ENCODE results near the gene LRRC8D.
A peak's percentile ranks its signal among the peaks of the same experiment; 100 is the strongest.

The LRRC8D gene

DNA sequence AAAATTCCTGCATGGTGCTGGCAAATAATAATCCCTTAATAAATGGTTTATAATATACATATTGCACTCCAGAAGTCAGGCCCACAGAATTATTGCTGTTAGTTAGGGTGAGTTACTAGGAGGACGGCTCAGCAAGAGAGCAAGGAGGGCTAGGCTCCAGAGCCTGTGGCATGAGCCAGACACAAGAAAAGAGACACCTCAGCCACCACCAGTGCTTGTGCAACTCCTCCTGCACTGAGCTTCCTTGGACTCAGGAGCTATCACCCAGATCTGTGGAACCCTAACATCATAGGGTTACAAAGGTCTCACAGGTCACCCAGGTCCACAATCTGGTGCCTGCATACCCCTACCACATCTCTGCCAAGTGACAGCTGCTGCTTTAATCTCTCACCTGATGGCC, 12.8 kb upstream of the LRRC8D start:
- DNase-seq = no peak

DNA sequence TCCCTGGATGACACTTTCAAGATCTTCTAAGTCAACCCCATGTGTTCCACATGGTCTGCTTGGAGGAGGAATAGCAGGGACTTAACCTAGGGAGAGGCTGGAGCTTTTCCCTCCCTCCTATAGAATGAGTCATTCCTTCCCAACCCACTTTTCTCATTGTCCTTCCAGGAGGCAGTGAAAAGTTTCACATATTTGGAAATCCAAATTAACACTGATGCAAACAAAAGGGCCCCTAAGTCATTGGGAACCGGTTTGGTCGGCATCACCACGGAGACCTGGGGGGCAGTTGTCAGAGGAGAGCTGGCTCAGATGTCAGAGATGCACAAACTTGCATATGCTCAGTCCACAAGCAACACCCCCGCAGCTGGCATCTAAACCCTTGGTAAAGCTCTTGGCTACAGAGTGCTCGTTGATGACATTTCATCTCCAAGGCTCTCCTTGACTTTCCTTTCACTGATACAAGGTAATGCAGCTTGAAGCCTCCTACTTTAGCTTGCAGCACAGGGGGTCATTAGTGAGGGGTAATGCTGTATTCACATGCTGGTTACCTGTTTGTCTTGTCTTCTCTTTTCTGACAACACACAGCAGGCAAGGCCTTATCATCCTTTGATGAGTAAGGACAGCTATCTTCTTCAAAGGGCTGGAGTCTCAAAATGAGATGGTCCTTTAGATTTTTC, 12.3 kb upstream of the LRRC8D start:
- no peak for DNase-seq

DNA sequence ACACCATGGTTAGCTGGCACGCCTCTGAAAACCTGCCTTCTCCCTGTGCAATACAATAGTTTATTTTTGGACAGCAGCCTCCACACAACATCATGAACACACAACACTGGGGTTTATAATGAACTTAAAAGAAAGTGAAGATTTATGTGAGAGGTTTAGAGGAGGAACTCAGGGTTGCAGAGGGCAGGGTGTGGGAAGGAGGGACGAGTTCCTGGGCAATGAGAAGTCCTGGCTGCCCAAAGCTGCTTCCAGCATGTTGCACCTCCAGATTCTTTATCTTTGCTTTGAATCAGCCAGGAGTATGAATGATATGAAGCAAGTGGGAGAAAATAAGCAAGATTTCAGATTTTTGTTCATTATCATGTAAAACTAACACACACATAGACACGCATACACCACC, 11.3 kb upstream of the LRRC8D start:
- DNase-seq = no peak

DNA sequence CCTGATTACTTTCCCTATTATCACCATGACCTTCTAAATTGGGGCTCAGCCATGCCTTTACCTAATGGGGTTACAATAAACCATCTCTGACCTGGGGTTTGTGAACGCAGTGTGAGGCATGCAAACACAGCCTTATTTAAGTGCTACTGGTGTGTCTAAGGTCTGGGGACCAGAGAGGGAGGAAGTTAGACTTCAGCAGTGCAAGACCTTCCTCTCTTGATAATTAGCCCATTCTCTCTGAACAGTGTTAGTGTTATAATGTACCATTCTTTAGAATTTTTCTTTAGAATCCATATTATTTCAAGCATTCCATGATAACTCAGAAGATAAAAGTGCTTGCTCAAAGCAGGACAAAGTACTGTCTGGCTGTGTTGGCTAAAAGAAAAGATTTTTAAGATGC, 10.5 kb upstream of the LRRC8D start:
- DNase-seq = no peak

DNA sequence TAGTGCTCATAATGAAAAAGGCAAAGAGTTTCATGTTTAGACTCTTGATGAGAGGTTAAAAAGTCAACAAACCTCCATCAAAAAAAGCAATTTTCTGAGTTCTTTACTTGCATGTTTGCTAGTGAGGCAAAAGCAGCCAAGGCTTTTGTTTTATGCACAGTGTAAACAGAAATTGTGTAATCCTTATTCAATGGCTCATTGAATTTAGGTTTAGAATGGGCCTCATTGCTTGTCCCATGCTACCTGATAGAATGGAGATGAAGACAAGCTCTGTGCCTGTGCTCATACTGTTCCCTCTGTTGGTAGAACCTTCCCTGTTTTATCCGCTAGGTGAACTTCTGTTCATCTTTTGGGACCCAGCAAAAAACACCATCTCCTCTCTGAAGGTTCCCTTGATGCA, 10.0 kb upstream of the LRRC8D start:
- DNase-seq = no peak

DNA sequence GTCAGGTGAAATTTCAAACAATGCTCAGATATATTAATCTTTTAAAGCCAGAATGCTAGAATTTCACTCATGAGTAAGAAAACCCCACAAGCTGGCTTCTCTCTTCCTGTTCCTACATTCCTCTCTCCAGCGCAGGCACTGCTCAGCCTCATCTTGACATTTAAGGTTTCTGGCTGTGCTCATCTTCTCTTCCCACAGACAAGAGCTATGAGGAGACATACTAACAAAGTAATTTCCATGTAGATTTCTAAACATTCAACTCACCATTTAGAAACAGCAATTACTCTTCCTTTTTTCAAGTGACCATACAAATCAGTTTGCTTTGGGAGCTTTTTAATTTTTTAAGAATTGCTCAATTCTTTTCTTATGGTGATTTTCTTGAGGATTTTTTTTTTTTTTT, 7.8 kb upstream of the LRRC8D start:
- DNase-seq = no peak

DNA sequence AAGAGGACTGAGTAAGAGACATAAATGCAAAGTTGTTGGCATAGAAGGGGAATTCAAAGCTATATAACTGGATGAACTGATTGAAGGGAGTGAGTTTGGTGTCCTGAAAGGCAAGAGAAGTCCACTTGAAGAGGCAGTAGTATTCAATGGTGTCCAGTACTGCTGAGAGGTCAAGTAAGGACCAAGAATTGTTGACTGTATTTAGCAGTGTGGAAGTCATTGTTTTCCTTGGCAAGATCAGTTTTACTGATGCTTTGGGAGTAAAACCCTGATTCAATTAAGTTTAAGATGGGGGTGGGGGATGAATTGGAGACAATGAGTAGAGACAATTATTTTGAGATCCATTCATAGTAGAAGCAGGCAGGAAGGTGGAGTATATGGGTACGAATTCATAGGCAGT, 5.8 kb upstream of the LRRC8D start:
- no peak for DNase-seq

DNA sequence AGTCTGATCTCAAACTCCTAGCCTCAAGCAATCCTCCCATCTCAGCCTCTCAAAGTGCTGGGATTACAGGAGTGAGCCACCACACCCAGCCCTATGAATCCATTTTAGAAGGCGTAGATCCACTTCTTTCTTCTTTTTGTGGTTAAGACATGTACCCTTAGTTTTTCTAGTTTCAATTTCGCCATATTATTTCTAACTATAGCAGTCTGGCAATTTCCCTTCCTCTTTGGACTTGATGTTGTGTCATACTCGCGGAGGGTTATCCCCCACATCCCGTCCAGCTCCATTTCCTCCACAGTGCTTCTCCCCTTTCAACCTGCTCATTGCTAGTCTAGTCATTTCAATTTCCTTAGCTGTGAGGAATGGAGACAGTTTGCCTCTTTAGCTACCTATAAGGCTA, 5.2 kb upstream of the LRRC8D start:
- DNase-seq = peak; percentile 18

DNA sequence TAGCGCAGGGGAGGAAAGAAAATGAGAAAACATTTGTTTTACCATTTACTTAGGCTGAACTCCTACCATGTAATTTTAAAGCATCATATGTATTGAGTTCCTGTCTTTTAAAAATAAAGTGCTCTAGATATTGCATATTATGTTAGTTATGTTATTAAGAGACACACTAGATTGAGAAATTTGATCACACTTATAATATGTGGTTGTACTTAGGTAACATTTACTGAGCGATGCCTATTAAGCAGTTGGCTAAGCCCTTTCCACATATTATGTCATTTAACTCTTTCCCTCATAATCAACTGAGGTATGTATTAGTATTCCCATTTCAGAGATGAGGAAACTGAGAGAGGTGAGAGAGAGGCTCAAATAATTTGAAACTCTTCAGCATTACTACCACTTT, 4.5 kb upstream of the LRRC8D start:
- no peak for DNase-seq

DNA sequence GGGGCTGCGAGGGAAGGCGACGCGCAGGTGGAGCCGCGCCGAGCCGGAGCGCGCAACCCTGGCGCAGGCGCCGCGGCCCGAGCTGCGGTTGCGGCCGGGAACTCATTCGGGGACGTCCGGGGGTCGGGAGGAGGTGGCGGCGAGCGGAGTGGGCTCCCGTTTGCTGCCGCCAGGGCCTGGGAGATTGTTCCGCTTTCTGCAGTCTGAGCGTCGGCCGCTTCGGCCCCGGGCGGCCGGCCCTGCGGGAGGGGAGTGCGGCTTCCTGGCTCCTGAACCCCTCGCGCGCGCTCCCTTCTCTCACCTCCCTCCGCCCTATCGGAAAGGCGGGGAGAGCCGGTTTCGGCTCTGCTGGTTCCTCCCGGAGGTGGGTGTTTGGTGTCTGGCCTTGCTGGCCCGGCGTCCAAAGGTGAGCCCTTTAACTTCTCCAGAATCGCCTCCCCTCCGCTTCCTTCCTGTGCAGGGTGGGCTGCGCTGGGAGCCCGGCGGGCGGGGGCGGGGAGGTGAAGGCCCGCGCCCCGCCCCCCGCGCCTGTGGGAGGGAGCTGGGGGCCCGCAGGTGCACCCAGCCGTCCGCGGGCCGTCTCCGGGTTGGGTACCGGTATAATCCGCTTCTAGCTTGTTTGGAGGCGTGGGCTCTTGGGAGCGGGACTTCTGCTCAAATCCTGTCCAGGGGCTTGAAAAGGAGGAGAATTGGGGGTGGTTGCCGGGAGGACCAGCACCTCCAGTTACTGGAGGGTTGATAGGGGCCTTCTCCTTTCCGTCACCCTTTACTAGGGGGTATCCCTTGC, 683 bp downstream of the LRRC8D start:
- peak; percentile 57 for DNase-seq

DNA sequence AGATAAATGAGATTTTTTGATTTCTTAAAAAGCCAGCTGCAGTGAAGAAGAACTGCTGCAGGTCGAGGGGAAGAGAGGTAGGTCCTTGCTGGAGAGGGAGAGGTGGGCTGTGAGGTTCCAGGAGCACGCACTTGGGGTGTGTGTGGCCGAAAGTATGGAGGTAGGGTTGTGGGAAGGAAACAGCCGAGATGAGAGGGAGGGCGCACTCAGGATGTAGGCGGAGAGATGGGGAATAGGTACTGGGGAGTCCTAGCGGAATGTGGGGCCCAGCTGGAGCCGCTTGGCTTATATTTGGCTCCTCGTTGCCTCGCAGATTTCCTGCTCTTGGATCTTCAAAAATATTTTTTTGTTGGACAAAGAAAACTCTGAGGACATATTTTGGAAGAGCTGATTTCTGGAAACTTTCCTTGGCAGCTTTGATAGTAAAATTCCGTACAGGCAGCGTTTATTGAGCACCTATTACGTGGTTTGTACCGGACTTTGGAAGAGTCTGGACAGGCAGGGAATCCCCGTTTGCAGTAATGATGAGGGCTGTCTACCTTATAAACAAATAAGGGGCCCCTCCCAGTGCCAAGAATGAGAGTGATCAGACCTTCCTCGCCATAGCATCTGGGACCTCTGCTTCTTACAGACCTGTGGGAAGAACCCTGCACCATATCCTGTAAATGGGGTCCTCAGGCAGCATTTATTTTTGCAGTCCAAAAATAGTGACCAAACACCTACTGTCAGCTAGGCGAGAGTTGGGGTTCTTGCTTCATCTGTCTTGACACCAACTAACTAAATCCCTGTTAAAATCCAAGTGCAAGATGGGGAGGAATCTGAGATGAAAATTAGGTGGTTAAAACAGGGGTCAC, 1.5 kb downstream of the LRRC8D start:
- DNase-seq = no peak

DNA sequence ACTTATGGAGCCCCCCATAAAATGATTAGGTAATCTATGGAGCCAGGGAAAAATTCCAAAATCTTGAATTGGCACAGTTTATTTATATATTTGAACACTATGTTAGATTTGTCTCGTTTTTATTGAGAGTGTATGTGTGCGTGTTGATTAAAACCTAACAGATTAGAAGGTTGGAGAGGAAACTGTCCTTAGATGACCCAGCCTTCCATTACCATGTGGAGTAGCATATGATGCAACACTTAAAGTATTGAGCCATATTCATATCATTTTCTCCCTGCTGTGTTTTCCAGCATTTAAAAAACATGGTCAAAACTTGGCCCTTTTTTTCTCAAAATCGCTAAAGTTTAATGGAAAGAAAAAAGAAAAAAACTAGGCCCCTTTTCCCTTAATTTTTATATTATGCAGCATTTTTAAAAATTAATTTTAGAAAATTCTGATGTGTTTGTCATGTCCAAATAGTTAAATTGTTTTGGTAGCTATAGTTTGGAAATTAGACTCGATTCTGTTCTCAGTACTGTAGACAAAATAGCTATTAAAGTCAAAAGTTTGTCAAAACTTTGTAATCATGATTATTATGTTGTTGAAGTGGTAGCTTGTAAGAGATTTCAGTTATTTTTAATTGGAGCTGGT, 2.3 kb downstream of the LRRC8D start:
- no peak for DNase-seq

DNA sequence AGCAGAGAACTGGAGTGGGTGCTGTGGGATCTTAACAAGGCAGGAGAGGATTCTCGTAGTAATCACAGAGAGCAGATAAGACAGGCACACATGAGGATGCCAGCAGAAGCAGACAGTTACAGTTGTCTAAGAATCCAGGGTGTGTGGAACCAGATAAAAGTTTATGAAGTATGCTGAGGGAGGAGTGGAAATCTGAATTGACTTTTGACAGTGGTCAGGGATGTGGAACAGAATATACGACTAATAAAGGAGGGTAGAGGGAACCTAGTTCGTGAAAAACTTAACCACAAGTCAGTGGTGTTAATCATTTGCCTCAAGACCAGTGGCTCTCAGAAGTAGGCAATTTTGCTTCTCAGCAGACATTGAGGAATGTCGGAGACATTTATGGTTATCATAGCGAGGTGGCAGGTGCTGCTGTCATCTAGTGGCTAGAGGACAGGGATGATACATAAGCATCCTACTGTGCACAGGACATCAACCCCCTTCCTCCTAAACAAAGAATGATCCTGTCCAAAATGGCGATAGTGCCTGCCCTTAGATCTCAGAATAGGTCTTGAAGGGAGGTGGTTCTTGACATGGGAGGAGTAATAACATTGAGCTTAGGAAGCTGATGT, 3.0 kb downstream of the LRRC8D start:
- DNase-seq = no peak

DNA sequence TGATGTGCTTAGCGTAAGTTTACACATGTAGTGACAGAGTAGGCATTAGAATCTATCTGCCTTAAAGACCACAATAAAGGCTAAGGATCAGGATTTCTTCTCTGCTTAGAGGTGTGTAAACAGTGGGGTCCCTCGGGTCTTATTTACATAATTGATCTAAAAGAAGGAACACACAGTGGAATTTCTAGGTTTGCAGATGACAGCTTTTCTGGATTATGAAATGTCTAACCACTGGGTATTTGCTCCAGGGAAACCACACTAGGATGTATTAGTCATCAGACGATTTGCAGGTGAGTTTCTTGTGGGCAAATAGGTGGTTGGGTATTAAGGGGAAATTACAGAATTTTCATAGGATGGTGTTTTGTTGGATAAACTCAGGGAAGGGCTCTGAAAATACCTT, 5.8 kb downstream of the LRRC8D start:
- no peak for DNase-seq

DNA sequence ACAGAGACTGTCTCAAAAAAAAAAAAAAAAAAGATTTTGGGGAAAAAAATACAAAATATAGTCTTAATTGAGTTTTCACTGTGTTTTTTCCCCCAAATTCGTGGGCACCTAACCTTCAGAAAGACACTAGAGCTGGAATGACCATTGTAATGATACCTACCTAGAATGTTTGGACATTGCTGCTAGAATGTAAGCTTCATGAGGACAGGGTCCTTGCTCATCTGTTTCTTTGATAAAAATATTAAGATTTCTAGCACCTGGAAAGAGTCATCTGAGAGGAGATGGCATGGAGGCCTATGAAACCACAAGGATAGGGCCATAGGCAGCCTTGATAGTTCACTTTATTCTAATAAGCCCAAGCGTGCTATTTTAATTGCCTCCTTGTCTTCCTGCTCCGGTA, 6.5 kb downstream of the LRRC8D start:
- no peak for DNase-seq

DNA sequence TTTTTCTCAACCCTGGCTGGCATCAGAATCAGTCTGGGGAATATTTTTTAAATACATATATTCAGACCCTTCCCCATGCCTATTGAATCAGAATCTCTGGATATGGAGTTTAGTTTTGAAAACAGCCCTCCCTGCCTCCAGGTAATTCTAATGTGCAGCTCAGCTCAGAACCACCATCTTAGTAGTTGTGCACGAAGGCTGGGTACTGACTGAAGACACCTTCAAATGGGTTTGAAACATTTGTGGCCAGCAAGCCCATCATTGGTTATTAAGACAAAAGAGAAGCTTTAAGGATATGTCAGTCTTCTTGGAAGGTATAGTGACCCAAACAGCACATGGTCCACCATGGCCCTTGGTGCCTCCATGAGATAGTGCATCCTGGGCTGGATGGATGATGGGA, 7.1 kb downstream of the LRRC8D start:
- DNase-seq = no peak

DNA sequence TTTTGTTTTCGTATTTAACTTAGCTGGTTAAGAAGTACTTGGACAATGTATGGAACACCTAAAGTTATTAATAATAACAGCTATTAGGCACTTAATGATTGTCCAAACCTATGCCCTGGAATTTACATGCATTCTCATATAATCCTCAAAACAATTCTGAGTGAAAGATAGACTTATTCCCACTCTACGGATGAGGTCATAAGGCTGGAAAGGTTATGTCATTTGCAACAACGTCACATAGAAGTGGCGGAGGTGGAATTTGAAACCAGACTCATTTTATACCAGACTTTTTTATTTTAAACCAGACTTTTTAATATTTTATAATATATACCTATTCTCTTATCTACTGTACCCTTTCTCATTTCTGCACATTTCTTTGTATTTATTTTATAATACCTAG, 8.4 kb downstream of the LRRC8D start:
- DNase-seq = no peak

DNA sequence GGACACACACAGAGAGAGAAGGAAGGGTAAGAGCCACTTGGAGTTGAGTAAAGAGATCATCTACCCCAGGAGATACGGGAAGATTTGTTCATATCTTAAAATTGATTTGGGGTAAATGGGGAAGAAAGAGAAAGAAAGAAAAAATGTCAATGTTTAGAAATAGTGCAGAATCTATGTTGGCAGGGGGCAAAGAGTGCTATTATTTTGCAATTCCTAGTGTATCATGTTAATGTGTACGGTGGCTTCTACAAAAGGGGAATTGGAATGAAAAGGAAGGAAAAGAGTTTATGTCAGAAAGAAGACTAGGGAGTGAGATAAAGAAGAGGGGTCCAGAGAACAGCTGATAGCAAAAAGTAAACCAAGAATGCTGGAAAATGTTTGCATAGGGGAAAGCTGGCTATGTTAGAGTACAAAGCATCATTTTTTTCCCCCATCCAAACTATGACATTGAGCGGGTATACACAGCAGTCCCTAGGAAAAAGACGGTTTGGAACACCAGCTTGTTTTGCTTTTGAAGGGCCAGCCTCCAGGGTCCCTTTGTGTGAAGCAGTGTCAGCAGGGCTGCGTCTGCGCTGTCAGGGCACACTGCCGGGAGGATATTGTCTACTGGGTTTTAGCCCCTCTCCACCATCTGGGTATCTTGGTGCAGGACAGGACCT, 10.8 kb downstream of the LRRC8D start:
- no peak for DNase-seq

DNA sequence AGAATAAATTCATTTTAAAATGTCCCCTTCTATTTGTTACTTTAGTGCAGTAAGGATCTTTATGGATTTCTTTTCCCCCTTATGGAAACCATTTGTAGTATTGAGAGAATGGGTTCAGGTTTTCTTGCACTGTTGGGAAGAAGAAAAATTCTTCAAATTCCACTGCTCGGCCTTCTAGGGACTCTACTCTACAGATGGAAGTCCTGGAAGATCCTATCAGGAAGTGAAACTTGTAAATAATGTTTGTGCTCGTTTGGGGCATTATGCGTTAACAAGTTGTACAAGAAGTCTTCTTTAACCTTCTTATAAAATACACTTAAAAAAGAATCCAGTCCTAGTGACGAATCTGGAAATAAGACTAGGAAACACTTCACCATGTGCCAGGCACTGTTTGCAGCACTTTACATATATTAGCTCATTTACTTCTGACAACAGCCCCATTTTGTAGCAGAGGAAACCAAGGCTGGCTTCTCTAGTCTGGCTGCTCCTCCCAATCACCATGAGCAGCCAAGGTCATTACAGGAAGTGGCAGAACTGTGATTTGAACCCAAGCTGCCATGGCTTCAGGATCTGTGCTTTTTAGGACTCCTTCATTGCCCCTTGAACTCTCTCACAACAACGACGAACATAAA, 11.8 kb downstream of the LRRC8D start:
- DNase-seq = no peak

DNA sequence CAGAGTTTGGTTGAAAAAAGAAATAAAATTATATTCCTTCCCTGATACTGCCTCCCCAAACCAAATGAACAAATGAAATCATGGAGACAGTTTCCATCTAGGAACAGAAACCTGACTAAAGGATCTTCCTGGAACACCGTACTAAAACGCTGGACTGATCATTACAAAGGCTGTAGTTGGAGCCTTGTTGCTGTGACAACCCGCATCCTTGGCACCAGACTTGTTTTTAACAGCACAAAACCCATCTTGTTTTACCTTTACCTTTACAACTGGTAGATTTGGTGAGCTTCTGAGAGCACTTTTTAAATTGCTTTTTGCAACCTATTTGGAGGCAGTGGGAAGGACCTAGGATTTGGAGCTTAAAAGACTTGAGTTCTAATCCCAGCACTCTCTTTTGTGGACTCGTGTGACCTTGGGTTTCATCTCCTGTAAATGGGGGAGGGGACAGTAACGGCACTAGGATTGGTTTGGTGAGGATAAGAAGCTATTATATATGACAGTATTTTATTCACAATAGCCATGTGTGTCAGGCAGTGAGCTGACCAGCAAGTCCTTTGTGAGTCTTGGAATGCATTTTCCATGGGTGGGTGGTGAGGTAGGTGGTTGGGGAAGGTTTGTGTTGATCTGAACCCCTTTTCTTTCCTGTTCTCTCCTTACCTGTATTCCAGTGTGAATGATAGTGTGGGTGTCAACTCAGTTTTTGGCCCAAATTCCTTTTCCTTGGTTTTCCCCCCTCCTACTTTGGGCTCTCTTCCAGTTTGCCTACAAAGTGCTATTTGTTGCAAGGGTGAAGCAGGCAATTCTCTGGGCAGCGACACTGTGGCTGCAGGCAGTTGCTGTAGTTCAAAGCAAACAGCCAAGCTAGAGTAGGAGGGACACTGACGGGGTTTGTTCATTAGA, 12.6 kb downstream of the LRRC8D start:
- no peak for DNase-seq
